Fibroblast of pulmonary artery (primary cell): Measurements from ENCODE around the gene LZTS3.

ENCODE experiments used
- DNase-seq: peaks from one replicate; pipeline ENCODE4 v3.0.0-alpha.2; 2010; ENCODE audit warnings: low read depth
- H3K4me3 ChIP-seq: replicated peaks from 2 replicates; pipeline ENCODE4 v1.5.1; 2011; ENCODE audit warnings: low read depth, mild to moderate bottlenecking, control low read depth, low read length, moderate library complexity
- CTCF ChIP-seq: IDR thresholded peaks from 2 replicates; pipeline ENCODE4 v1.5.1; 2011; ENCODE audit warnings: mild to moderate bottlenecking, control low read depth, low read length, inconsistent platforms; ENCODE audit errors: missing control alignments

Gene LZTS3

GRCh38 chr20:3209257-3209945, 36.1 kb upstream of the LZTS3 start, which contains the start of gene ITPA:
ITPA (plus strand) TSS chr20:3209498; CDS start chr20:3209552, 54 bp downstream.
- H3K4me3 ChIP-seq, result peak within 1 kb of the TSS; percentile 78
- DNase-seq, result peak; percentile 42
- no peak for TF ChIP-seq CTCF

GRCh38 chr20:3208786-3209256, 35.5 kb upstream of the LZTS3 start:
- no peak for DNase-seq
- TF ChIP-seq CTCF, result no peak
- peak overlapping the region; percentile 78 for H3K4me3 ChIP-seq

GRCh38 chr20:3204124-3204794, 30.9 kb upstream of the LZTS3 start, which contains the start of gene DDRGK1:
DDRGK1 (minus strand) TSS chr20:3204682; CDS start chr20:3204627, 55 bp downstream.
- H3K4me3 ChIP-seq, result peak within 1 kb of the TSS; percentile 95
- no peak for TF ChIP-seq CTCF
- DNase-seq, result peak; percentile 81

- no peak for TF ChIP-seq CTCF
- peak overlapping the region; percentile 95 for H3K4me3 ChIP-seq
- no peak for DNase-seq
These were observed 30.2 kb upstream of the LZTS3 start for GRCh38 chr20:3203315-3204123.

- TF ChIP-seq CTCF, result no peak
- no peak for DNase-seq
- peak overlapping the region; percentile 95 for H3K4me3 ChIP-seq
These were observed 29.6 kb upstream of the LZTS3 start for GRCh38 chr20:3202965-3203314.

GRCh38 chr20:3199976-3200755, 26.8 kb upstream of the LZTS3 start:
- no peak overlapping the region for H3K4me3 ChIP-seq
- TF ChIP-seq CTCF, result no peak

More at GRCh38 chr20:3199976-3200755, 26.8 kb upstream of the LZTS3 start:
- DNase-seq, result no peak
